HL-60 (cell line): ENCODE results near the gene EFCAB6.

Experiments
- DNase-seq, 2 experiments: peaks; one replicate each; pipeline ENCODE4 v3.0.0-alpha.2; 2010 to 2020; ENCODE audit warnings: low read depth in 1 of 2, low spot score in 1 of 2
- H3K27ac ChIP-seq: fragments of 250-450 bp; sonication (Bioruptor Pico); replicated peaks from 2 replicates; pipeline ENCODE4 v1.5.1; 2020; ENCODE audit warnings: mild to moderate bottlenecking, moderate library complexity
- H3K27me3 ChIP-seq: fragments of 250-450 bp; sonication (Bioruptor Pico); 2 replicates; pipeline ENCODE4 v1.5.1; 2021; ENCODE audit warnings: mild to moderate bottlenecking, moderate library complexity; ENCODE audit not compliant: insufficient read depth, poor library complexity, severe bottlenecking
- H3K4me3 ChIP-seq: replicated peaks from 2 replicates; pipeline ENCODE4 v1.5.1; 2011; ENCODE audit warnings: mild to moderate bottlenecking, control low read depth, low read length; ENCODE audit not compliant: insufficient read depth
- GABPA ChIP-seq: IDR thresholded peaks from 2 replicates; pipeline ENCODE4 v1.6.1; 2012; ENCODE audit warnings: low read depth
- POLR2AphosphoS5 ChIP-seq: IDR thresholded peaks from 2 replicates; pipeline ENCODE4 v1.6.1; 2012; ENCODE audit warnings: low read depth
- SPI1 ChIP-seq: IDR thresholded peaks from 2 replicates; pipeline ENCODE4 v1.6.1; 2012; ENCODE audit warnings: low read depth, mild to moderate bottlenecking, borderline replicate concordance
- TF ChIP-seq, protein P1 (sequence below): IDR thresholded peaks from one replicate; pipeline ENCODE4 v1.5.1; 2011; ENCODE audit warnings: low read length, control low read depth, inconsistent platforms; ENCODE audit not compliant: insufficient read depth
- TF ChIP-seq, protein P2 (sequence below): IDR thresholded peaks from 2 replicates; pipeline ENCODE4 v1.6.1; 2012; ENCODE audit warnings: low read depth; ENCODE audit not compliant: insufficient replicate concordance

The EFCAB6 gene

DNA sequence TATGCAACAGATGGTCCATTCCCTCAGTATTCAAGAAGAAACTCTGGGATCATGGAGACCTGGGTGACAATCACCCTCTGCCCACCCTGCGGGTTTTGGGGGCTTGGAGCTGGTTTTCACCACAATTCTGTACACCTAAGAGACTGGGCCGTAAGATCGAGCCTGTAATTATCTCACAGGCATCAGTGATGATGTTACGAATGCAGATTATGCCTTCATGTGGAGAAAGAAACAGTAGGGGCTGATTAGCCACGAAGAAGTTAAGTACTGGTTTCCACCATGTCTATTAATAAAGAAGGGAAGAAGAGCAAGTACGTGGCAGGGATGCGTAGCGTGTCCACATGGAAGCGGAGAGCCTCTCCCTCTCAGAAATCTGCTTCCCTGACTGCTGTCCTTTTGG lies 5.3 kb upstream of the EFCAB6 start:
- Histone ChIP-seq H3K27ac (no peak overlapping the region), H3K4me3 (no peak overlapping the region), H3K27me3 (peaks cover 2% of the 10 kb centered on the region)
- DNase-seq = no peak
- TF ChIP-seq, protein P1, sequence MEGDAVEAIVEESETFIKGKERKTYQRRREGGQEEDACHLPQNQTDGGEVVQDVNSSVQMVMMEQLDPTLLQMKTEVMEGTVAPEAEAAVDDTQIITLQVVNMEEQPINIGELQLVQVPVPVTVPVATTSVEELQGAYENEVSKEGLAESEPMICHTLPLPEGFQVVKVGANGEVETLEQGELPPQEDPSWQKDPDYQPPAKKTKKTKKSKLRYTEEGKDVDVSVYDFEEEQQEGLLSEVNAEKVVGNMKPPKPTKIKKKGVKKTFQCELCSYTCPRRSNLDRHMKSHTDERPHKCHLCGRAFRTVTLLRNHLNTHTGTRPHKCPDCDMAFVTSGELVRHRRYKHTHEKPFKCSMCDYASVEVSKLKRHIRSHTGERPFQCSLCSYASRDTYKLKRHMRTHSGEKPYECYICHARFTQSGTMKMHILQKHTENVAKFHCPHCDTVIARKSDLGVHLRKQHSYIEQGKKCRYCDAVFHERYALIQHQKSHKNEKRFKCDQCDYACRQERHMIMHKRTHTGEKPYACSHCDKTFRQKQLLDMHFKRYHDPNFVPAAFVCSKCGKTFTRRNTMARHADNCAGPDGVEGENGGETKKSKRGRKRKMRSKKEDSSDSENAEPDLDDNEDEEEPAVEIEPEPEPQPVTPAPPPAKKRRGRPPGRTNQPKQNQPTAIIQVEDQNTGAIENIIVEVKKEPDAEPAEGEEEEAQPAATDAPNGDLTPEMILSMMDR = no peak
- TF ChIP-seq SPI1 (no peak), GABPA (no peak), POLR2AphosphoS5 (no peak)
- TF ChIP-seq, protein P2, sequence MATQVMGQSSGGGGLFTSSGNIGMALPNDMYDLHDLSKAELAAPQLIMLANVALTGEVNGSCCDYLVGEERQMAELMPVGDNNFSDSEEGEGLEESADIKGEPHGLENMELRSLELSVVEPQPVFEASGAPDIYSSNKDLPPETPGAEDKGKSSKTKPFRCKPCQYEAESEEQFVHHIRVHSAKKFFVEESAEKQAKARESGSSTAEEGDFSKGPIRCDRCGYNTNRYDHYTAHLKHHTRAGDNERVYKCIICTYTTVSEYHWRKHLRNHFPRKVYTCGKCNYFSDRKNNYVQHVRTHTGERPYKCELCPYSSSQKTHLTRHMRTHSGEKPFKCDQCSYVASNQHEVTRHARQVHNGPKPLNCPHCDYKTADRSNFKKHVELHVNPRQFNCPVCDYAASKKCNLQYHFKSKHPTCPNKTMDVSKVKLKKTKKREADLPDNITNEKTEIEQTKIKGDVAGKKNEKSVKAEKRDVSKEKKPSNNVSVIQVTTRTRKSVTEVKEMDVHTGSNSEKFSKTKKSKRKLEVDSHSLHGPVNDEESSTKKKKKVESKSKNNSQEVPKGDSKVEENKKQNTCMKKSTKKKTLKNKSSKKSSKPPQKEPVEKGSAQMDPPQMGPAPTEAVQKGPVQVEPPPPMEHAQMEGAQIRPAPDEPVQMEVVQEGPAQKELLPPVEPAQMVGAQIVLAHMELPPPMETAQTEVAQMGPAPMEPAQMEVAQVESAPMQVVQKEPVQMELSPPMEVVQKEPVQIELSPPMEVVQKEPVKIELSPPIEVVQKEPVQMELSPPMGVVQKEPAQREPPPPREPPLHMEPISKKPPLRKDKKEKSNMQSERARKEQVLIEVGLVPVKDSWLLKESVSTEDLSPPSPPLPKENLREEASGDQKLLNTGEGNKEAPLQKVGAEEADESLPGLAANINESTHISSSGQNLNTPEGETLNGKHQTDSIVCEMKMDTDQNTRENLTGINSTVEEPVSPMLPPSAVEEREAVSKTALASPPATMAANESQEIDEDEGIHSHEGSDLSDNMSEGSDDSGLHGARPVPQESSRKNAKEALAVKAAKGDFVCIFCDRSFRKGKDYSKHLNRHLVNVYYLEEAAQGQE = no peak

DNA sequence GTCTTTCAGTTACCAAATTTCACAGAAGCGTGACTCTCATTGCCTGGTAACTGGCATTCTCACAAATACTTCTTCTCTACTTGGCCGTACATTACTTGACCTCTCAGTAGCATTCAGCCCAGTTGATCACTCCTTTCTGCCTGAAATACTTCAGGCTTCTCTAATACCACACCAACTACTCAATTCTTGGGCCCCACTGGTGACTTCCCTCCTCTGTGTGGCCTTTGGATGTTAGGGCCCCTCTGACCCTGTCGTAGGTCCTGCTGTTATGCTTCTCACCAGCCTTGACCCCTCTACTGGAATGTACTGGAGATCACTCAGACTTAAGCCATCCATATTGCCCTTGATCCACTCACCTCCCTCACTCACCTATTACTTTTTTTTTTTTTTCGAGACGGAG lies 2.2 kb upstream of the EFCAB6 start:
- no peak overlapping the region for H3K4me3 ChIP-seq
- no peak for DNase-seq
- no peak overlapping the region for H3K27ac ChIP-seq
- TF ChIP-seq POLR2AphosphoS5 (no peak), GABPA (no peak), SPI1 (no peak)
- TF ChIP-seq, protein P2 = no peak
- TF ChIP-seq, protein P1 = no peak
- H3K27me3 ChIP-seq = peaks cover 2% of the 10 kb centered on the region

DNA sequence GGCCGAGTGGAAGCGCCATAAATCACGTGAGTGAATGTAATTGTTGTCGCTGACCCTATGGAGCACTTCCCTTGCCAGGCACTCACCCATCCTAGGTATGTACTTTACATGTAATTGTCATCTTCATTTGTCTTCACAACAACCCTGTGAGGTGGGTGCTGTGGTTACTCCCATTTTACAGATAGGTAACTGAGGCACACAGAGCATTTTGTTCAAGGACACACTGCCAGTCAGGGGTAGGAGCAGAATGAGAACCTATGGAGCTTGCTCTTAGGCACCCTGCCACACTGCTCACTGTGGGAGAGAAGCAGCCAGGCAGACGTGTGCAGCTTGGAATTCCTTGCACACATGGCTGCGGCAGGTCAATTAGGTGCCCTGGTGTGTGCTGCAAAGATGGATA lies 785 bp upstream of the EFCAB6 start:
- no peaks in the 10 kb centered on the region for H3K27me3 ChIP-seq
- peak overlapping the region; percentile 92 for H3K4me3 ChIP-seq
- no peak for DNase-seq
- peak overlapping the region; percentile 84 for H3K27ac ChIP-seq
- TF ChIP-seq POLR2AphosphoS5 (no peak), SPI1 (no peak; the same call in 1 of the 2 replicates), GABPA (no peak)
- TF ChIP-seq, protein P1 = no peak
- TF ChIP-seq, protein P2 = no peak
